Right lobe of liver (tissue), 6 donors: ENCODE data around the gene HGFAC. TPM values are rescaled to one million over a fixed set of nuclear protein-coding genes. Genes with fewer than 3 reads are reported as not detected.
A peak's percentile ranks its signal among the peaks of the same experiment; 100 is the strongest.
"Not testable (repeated sequence)": the region's sequence is repeated elsewhere in the genome, so short reads cannot be mapped to it uniquely, and the experiment has no call there.

ENCODE experiments used
- ATAC-seq, 4 donors: fragments of 200-7000 bp; cut with Tn5 transposase; one replicate each; pipeline ENCODE4 v1.9.1; 2020; ENCODE audit warnings: mild to moderate bottlenecking in 4 of 4, moderate library complexity in 4 of 4
- DNase-seq, 3 donors: peaks; one replicate each; pipeline ENCODE4 v3.0.0-alpha.2; 2020
- H3K27ac ChIP-seq, 3 donors: fragments of 200-600 bp; one replicate each; pipeline ENCODE4 v1.8.0; 2022
- H3K27me3 ChIP-seq, 2 donors: fragments of 200-600 bp; one replicate each; pipeline ENCODE4 v1.8.0; 2022
- H3K36me3 ChIP-seq, 4 donors: fragments of 200-600 bp; sonication (generic) in 1 of 4; one replicate each; pipeline versions ENCODE4 v1.5.1 to v1.8.0; 2017 to 2022; ENCODE audit warnings: control low read depth in 1 of 4
- H3K4me1 ChIP-seq, 4 donors: fragments of 200-600 bp; sonication (generic) in 1 of 4; one replicate each; pipeline versions ENCODE4 v1.5.1 to v1.8.0; 2017 to 2022; ENCODE audit warnings: control low read depth in 1 of 4
- H3K4me3 ChIP-seq, 3 donors: fragments of 200-600 bp; one replicate each; pipeline ENCODE4 v1.8.0; 2022
- H3K9me3 ChIP-seq, 4 donors: fragments of 200-600 bp; sonication (generic) in 1 of 4; one replicate each; pipeline versions ENCODE4 v1.5.1 to v1.8.0; 2017 to 2022; ENCODE audit warnings: control low read depth in 1 of 4
- POLR2A ChIP-seq: fragments of 450-650 bp; IDR thresholded peaks from one replicate; pipeline ENCODE4 v1.6.1; 2017; ENCODE audit warnings: antibody characterized with exemption, mild to moderate bottlenecking
- WGBS: methylation state at CpG from one replicate; pipeline ENCODE4 v1.1.6; 2018; ENCODE audit warnings: low coverage, low lambda C conversion rate; ENCODE audit not compliant: insufficient coverage; ENCODE audit errors: missing lambda C conversion rate; 5-methylcytosine and 5-hydroxymethylcytosine counted together
- intact Hi-C, 2 donors: fragments of 100-400 bp; cut with DNase I; formaldehyde crosslinking; loops; one replicate each; pipeline versions ENCODE4 v1.11.2 to v1.14.1; 2022
- total RNA-seq, 6 experiments: library from RNA; depleted of rRNA in 2 of 6; stranded (reverse); fragments of >200 nt in 2 of 6; fragmentation: NEBNext Ultra II Directional in 3 of 6; extraction: Animal tissue kit (Norgen Biotek cat#: 25700) in 3 of 6; gene quantifications; one replicate each; pipeline versions ENCODE4 v1.1.0 to v1.2.4, GENCODE V29; 2016 to 2023
- TF ChIP-seq, protein P1 (sequence below), 4 donors: fragments of 200-600 bp in 3 of 4; fragments of 450-650 bp in 1 of 4; IDR thresholded peaks; one replicate each; pipeline versions ENCODE4 v1.5.1 to v1.8.0; 2016 to 2022; ENCODE audit warnings: antibody characterized with exemption in 4 of 4, mild to moderate bottlenecking in 2 of 4
- donor health status: DM: no; HTN: yes; CAD: no.
- donor health status: DM: no; HTN: no; CAD: no.
- donor health status: DM: no; HTN: no; CAD: no.
- donor health status: DM: no; HTN: yes; CAD: no.
- donor health status: DM: no; HTN: yes; CAD: no.

The HGFAC gene
- total RNA-seq, 6 experiments from 2014 or later = 73.9 to 176 (median 140) TPM

DNA sequence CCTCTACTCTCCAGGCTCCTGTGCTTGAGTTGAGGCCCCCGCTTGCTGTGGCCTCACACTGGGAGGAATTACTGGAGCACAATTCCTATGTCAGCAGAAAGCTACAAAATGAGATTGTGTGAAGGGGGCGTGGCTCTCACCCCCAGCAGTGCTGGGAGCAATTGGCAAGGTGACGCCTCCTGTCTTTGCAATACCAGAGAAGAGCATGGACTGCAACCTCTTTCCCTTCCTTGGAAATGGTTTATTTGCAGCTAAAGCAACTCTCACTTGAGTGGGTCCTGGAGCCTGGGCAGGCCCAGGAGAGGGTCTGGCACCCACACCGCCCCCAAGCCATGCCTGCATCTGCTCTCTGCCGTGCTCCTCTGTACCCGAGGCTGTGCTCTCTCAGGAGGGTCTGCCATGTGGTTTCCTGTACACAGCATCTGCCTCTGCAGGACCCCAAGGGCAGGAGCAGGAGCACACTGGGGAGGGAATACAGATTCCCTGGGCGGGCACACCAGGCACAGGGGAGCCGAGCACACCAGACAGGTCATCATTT, 32.9 kb upstream of the HGFAC start:
- 60% methylated on average over 8 of the region's 8 CpGs for WGBS
- H3K4me1 ChIP-seq = peaks cover 0 to 45% (median 19%) of the 10 kb centered on the region in 4 donors
- peak overlapping the region in 2 of 3 donors; percentile 40 to 42 for H3K4me3 ChIP-seq
- no peaks in the 10 kb centered on the region for H3K27me3 ChIP-seq
- peak; percentile 55 to 69 (median 62) for ATAC-seq
- intact Hi-C loops = no loop called here
- no peaks in the 10 kb centered on the region for H3K9me3 ChIP-seq
- no peaks in the 10 kb centered on the region for H3K36me3 ChIP-seq
- TF ChIP-seq POLR2A = no peak
- TF ChIP-seq, protein P1, sequence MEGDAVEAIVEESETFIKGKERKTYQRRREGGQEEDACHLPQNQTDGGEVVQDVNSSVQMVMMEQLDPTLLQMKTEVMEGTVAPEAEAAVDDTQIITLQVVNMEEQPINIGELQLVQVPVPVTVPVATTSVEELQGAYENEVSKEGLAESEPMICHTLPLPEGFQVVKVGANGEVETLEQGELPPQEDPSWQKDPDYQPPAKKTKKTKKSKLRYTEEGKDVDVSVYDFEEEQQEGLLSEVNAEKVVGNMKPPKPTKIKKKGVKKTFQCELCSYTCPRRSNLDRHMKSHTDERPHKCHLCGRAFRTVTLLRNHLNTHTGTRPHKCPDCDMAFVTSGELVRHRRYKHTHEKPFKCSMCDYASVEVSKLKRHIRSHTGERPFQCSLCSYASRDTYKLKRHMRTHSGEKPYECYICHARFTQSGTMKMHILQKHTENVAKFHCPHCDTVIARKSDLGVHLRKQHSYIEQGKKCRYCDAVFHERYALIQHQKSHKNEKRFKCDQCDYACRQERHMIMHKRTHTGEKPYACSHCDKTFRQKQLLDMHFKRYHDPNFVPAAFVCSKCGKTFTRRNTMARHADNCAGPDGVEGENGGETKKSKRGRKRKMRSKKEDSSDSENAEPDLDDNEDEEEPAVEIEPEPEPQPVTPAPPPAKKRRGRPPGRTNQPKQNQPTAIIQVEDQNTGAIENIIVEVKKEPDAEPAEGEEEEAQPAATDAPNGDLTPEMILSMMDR (IDR thresholded peaks at IDR 0.05) = peak in 2 of 4 donors; percentile 10 to 26
- peak; percentile 44 to 81 (median 72) for DNase-seq
- peak overlapping the region; percentile 75 to 97 (median 85) for H3K27ac ChIP-seq

GRCh38 chr4:3409571-3410091, 32.1 kb upstream of the HGFAC start:
- intact Hi-C loops = no loop called here
- no peaks in the 10 kb centered on the region for H3K36me3 ChIP-seq
- DNase-seq (peak; percentile 28 to 74 (median 67)), ATAC-seq (peak; percentile 2 to 47 (median 6))
- no peak overlapping the region for H3K4me3 ChIP-seq
- H3K9me3 ChIP-seq = no peaks in the 10 kb centered on the region
- no CpG with 5 or more reads among the region's 15 CpGs for WGBS
- peaks cover 0 to 45% (median 19%) of the 10 kb centered on the region in 4 donors for H3K4me1 ChIP-seq
- no peak for TF ChIP-seq POLR2A
- TF ChIP-seq, protein P1 (IDR thresholded peaks at IDR 0.05) = no peak
- H3K27me3 ChIP-seq = no peaks in the 10 kb centered on the region
- peak overlapping the region in 2 of 3 donors; percentile 85 to 97 for H3K27ac ChIP-seq

- DNase-seq (peak; percentile 12 to 67 (median 59)), ATAC-seq (peak in 3 of 4 donors; percentile 17 to 36 (median 34))
- Histone ChIP-seq H3K4me3 (no peak overlapping the region), H3K27ac (peak overlapping the region in 2 of 3 donors; percentile 13 to 97), H3K36me3 (peaks cover 0 to 3% (median 0%) of the 10 kb centered on the region in 4 donors), H3K27me3 (no peaks in the 10 kb centered on the region), H3K4me1 (peaks cover 0 to 45% (median 19%) of the 10 kb centered on the region in 4 donors), H3K9me3 (no peaks in the 10 kb centered on the region)
- intact Hi-C loops = no loop called here
- 84% methylated on average over 6 of the region's 22 CpGs for WGBS
- TF ChIP-seq, protein P1 (IDR thresholded peaks at IDR 0.05) = no peak
- TF ChIP-seq POLR2A = no peak
Observed at GRCh38 chr4:3410401-3411135, 31.2 kb upstream of the HGFAC start.

GRCh38 chr4:3411190-3411589, 30.6 kb upstream of the HGFAC start:
- H3K27me3 ChIP-seq, H3K4me3 ChIP-seq, intact Hi-C loops, ATAC-seq, H3K36me3 ChIP-seq, H3K9me3 ChIP-seq: not testable (repeated sequence)
- 96% methylated on average over 15 of the region's 17 CpGs for WGBS
- Histone ChIP-seq H3K27ac (peak overlapping the region in 1 of 3 donors; percentile 97), H3K4me1 (peaks cover 0 to 44% (median 18%) of the 10 kb centered on the region in 4 donors)
- peak in 1 of 3 donors; percentile 30 for DNase-seq

GRCh38 chr4:3411676-3412075, 30.1 kb upstream of the HGFAC start:
- TF ChIP-seq POLR2A = no peak
- TF ChIP-seq, protein P1 (IDR thresholded peaks at IDR 0.05) = no peak
- peaks cover 0 to 12% (median 1%) of the 10 kb centered on the region in 4 donors for H3K36me3 ChIP-seq
- no peaks in the 10 kb centered on the region for H3K27me3 ChIP-seq
- H3K9me3 ChIP-seq = no peaks in the 10 kb centered on the region
- DNase-seq (peak; percentile 17 to 48 (median 39)), ATAC-seq (no peak)
- H3K4me1 ChIP-seq = peaks cover 0 to 39% (median 15%) of the 10 kb centered on the region in 4 donors
- 82% methylated on average over 1 of the region's 17 CpGs for WGBS
- H3K27ac ChIP-seq = no peak overlapping the region
- intact Hi-C loops = no loop called here
- no peak overlapping the region for H3K4me3 ChIP-seq
